Breast epithelium (tissue), 3 donors: ENCODE data around the gene CRAMP1.

Experiments used
- POLR2A ChIP-seq: fragments of 450-650 bp; IDR thresholded peaks from one replicate; pipeline ENCODE4 v1.6.1; 2016; ENCODE audit warnings: antibody characterized with exemption, mild to moderate bottlenecking, moderate library complexity
- POLR2AphosphoS5 ChIP-seq, 3 donors: sonication (generic); formaldehyde crosslinking; IDR thresholded peaks; one replicate each; pipeline ENCODE4 v1.6.1; 2017; ENCODE audit warnings: antibody characterized with exemption in 3 of 3
- TF ChIP-seq, protein P1 (sequence below), 3 donors: fragments of 450-650 bp; IDR thresholded peaks; one replicate each; pipeline ENCODE4 v1.5.1; 2016 to 2017; ENCODE audit warnings: antibody characterized with exemption in 3 of 3, mild to moderate bottlenecking in 3 of 3, moderate library complexity in 3 of 3

DNA sequence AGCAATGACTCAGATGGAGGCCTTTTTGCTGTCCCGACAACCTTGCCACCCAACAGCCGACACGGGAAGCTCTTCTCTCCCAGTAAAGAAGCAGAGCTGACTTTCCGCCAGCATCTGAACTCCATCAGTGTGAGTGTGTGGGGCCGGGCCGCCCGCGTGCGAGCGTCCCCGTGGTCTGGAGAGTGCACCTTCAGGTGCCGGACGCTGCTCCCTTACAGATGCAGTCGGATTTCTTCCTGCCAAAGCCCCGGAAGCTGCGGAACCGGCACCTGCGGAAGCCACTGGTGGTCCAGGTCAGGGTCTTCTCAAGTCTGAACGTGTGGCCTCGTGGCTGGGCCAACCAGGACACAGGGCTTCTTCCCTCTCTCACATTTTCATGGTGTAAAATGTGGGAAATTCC, 50.4 kb downstream of the CRAMP1 start:
- TF ChIP-seq, protein P1, sequence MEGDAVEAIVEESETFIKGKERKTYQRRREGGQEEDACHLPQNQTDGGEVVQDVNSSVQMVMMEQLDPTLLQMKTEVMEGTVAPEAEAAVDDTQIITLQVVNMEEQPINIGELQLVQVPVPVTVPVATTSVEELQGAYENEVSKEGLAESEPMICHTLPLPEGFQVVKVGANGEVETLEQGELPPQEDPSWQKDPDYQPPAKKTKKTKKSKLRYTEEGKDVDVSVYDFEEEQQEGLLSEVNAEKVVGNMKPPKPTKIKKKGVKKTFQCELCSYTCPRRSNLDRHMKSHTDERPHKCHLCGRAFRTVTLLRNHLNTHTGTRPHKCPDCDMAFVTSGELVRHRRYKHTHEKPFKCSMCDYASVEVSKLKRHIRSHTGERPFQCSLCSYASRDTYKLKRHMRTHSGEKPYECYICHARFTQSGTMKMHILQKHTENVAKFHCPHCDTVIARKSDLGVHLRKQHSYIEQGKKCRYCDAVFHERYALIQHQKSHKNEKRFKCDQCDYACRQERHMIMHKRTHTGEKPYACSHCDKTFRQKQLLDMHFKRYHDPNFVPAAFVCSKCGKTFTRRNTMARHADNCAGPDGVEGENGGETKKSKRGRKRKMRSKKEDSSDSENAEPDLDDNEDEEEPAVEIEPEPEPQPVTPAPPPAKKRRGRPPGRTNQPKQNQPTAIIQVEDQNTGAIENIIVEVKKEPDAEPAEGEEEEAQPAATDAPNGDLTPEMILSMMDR (IDR thresholded peaks at IDR 0.05): no peak
- TF ChIP-seq POLR2A (no peak), POLR2AphosphoS5 (IDR thresholded peaks at IDR 0.05) (no peak)
